PC-9 (cell line): ENCODE results near the gene CHST11. TPM values are rescaled to one million over a fixed set of nuclear protein-coding genes. Genes with fewer than 3 reads are reported as not detected.

ENCODE experiments used
- BruUV-seq: library from RNA; stranded (reverse); fragments of 400-500 nt; replicated peaks from 2 replicates; lab custom pipeline; 2021; lab: Mats Ljungman, UMichigan
- CTCF ChIA-PET: fragments of 300-600 bp; sonication (Branson Sonifier 250); formaldehyde crosslinking; loops from one replicate; lab custom pipeline; 2022; ENCODE audit warnings: antibody characterized with exemption; lab: Charles Lee
- POLR2A ChIA-PET: fragments of 300-600 bp; sonication (Branson Sonifier 250); formaldehyde crosslinking; loops from one replicate; lab custom pipeline; 2022; ENCODE audit warnings: antibody characterized with exemption; ENCODE audit not compliant: unreplicated experiment; lab: Charles Lee
- DNase-seq, 2 experiments: peaks; one replicate each; pipeline versions ENCODE4 v3.0.0 to v3.0.0-alpha.2; 2015 to 2022; ENCODE audit warnings: mixed read lengths in 1 of 2
- H2AFZ ChIP-seq: fragments of 200-600 bp; sonication (generic); 2 replicates; pipeline ENCODE4 v1.8.1; 2017; ENCODE audit warnings: antibody characterized with exemption
- H3F3A ChIP-seq: fragments of 200-600 bp; sonication (generic); 2 replicates; pipeline ENCODE4 v1.8.1; 2017; ENCODE audit warnings: antibody characterized with exemption, mild to moderate bottlenecking, low read depth; ENCODE audit not compliant: insufficient read depth
- H3K27ac ChIP-seq: fragments of 200-600 bp; sonication (generic); 2 replicates; pipeline ENCODE4 v1.6.1; 2016; ENCODE audit warnings: mixed run types
- H3K27me3 ChIP-seq: fragments of 200-600 bp; sonication (generic); 2 replicates; pipeline ENCODE4 v1.6.1; 2016; ENCODE audit warnings: low read depth, mixed run types; ENCODE audit not compliant: insufficient read depth
- H3K36me3 ChIP-seq: fragments of 200-600 bp; sonication (generic); 2 replicates; pipeline ENCODE4 v1.6.1; 2016; ENCODE audit warnings: low read depth, mixed run types
- H3K4me1 ChIP-seq: fragments of 200-600 bp; sonication (generic); replicated peaks from 2 replicates; pipeline ENCODE4 v1.6.1; 2016; ENCODE audit warnings: mixed run types; ENCODE audit not compliant: insufficient read depth
- H3K4me2 ChIP-seq: fragments of 200-600 bp; sonication (generic); 2 replicates; pipeline ENCODE4 v1.6.1; 2017; ENCODE audit warnings: mixed run types
- H3K4me3 ChIP-seq: fragments of 200-600 bp; sonication (generic); 2 replicates; pipeline ENCODE4 v1.6.1; 2016; ENCODE audit warnings: mixed run types
- H3K79me2 ChIP-seq: fragments of 200-600 bp; sonication (generic); 2 replicates; pipeline ENCODE4 v1.6.1; 2017; ENCODE audit warnings: low read depth, mixed run types
- H3K9me2 ChIP-seq: fragments of 200-600 bp; sonication (generic); 2 replicates; pipeline ENCODE4 v1.8.1; 2017; ENCODE audit warnings: mild to moderate bottlenecking; ENCODE audit not compliant: insufficient read depth
- H3K9me3 ChIP-seq: fragments of 200-600 bp; sonication (generic); 2 replicates; pipeline ENCODE4 v1.8.1; 2016; ENCODE audit warnings: low read depth; ENCODE audit not compliant: insufficient read depth
- H4K20me1 ChIP-seq: fragments of 200-600 bp; sonication (generic); 2 replicates; pipeline ENCODE4 v1.8.1; 2017; ENCODE audit not compliant: insufficient read depth
- EZH2 ChIP-seq: fragments of 200-600 bp; sonication (generic); IDR thresholded peaks from 2 replicates; pipeline ENCODE4 v1.8.0; 2017; ENCODE audit warnings: antibody characterized with exemption, low read depth
- intact Hi-C: fragments of 100-400 bp; cut with micrococcal nuclease; formaldehyde crosslinking; loops from one replicate; pipeline ENCODE4 v1.10.0; 2022; ENCODE audit not compliant: unreplicated experiment
- total RNA-seq: library from RNA; stranded (reverse); gene quantifications from 2 replicates; pipeline ENCODE4 v1.2.3, GENCODE V29; 2021
- TF ChIP-seq, protein P1 (sequence below): fragments of 200-600 bp; sonication (generic); conservative IDR thresholded peaks from 2 replicates; pipeline ENCODE4 v1.6.1; 2017; ENCODE audit warnings: mixed run types, antibody characterized with exemption, mild to moderate bottlenecking, moderate library complexity

The CHST11 gene
- total RNA-seq, 1 experiment from 2014 or later = 39.9 TPM

DNA sequence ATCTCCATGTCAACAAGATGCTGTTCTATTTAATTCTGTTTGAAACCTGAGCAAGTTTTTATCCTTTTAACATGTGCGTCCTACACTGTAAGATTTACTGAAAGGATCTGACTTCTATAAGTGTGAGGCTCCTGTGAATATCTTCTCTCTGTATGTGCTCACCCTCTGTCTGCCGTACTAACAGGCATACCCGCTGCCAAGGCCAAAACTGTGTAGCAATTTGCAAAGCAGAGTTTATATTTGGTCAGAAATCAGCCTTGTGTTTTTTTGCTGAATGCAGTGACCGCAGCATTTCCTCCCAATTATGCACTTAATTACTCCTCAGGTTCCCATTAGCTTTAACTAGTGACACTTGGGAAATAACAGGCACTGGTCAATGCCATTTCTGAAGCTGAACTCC is 12.3 kb downstream of the CHST11 start:
- peaks cover 12% of the 10 kb centered on the region; the same call in 1 of the 2 replicates for H3F3A ChIP-seq
- intact Hi-C loops = no loop called here
- TF ChIP-seq EZH2 = no peak
- TF ChIP-seq, protein P1, sequence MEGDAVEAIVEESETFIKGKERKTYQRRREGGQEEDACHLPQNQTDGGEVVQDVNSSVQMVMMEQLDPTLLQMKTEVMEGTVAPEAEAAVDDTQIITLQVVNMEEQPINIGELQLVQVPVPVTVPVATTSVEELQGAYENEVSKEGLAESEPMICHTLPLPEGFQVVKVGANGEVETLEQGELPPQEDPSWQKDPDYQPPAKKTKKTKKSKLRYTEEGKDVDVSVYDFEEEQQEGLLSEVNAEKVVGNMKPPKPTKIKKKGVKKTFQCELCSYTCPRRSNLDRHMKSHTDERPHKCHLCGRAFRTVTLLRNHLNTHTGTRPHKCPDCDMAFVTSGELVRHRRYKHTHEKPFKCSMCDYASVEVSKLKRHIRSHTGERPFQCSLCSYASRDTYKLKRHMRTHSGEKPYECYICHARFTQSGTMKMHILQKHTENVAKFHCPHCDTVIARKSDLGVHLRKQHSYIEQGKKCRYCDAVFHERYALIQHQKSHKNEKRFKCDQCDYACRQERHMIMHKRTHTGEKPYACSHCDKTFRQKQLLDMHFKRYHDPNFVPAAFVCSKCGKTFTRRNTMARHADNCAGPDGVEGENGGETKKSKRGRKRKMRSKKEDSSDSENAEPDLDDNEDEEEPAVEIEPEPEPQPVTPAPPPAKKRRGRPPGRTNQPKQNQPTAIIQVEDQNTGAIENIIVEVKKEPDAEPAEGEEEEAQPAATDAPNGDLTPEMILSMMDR = no peak
- H3K9me2 ChIP-seq = no peaks in the 10 kb centered on the region
- no peak overlapping the region for H3K27ac ChIP-seq
- no peak overlapping the region for H3K4me2 ChIP-seq
- peaks cover 17% of the 10 kb centered on the region; the same call in 1 of the 2 replicates for H3K36me3 ChIP-seq
- H3K4me1 ChIP-seq = peaks cover 18% of the 10 kb centered on the region
- no TSS peak for BruUV-seq
- H3K4me3 ChIP-seq = no peak overlapping the region
- H4K20me1 ChIP-seq = peaks cover 16% of the 10 kb centered on the region
- no peak for DNase-seq
- no peaks in the 10 kb centered on the region for H3K9me3 ChIP-seq
- no peak overlapping the region for H2AFZ ChIP-seq
- H3K27me3 ChIP-seq = no peaks in the 10 kb centered on the region
- peaks cover 99% of the 10 kb centered on the region for H3K79me2 ChIP-seq
- ChIA-PET POLR2A (no interaction called here), CTCF (no interaction called here)

DNA sequence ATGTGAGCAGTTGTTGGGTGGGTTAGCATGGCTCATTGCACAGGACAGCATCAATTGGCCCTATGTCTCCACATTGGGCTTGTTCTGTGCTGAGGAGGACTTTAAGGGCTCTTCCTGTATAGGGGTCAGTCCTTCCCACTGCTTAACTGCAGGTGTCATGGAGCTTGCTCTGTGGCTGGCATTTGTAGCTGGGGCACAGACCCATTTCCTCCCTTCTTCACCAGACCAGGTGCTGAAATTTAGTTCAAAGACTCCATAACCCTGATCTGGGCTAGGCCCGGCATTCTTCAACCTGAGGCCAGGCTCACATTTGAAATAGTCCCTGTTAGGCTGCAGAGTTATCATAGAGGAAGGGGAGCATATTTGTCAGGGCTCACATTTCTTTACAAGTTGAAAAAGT is 12.8 kb downstream of the CHST11 start:
- Histone ChIP-seq H3K4me1 (peaks cover 18% of the 10 kb centered on the region), H3K4me3 (no peak overlapping the region), H3K79me2 (peaks cover 99% of the 10 kb centered on the region), H2AFZ (no peak overlapping the region), H3K9me3 (no peaks in the 10 kb centered on the region), H3K27me3 (no peaks in the 10 kb centered on the region), H3K27ac (no peak overlapping the region), H3K9me2 (no peaks in the 10 kb centered on the region), H3K36me3 (peaks cover 17% of the 10 kb centered on the region; the same call in 1 of the 2 replicates), H3F3A (peaks cover 12% of the 10 kb centered on the region; the same call in 1 of the 2 replicates), H4K20me1 (peaks cover 16% of the 10 kb centered on the region), H3K4me2 (no peak overlapping the region)
- no peak for DNase-seq
- no peak for TF ChIP-seq EZH2
- TF ChIP-seq, protein P1 = no peak
- no TSS peak for BruUV-seq
- intact Hi-C loops = no loop called here
- CTCF ChIA-PET = no interaction called here
- POLR2A ChIA-PET = no interaction called here

DNA sequence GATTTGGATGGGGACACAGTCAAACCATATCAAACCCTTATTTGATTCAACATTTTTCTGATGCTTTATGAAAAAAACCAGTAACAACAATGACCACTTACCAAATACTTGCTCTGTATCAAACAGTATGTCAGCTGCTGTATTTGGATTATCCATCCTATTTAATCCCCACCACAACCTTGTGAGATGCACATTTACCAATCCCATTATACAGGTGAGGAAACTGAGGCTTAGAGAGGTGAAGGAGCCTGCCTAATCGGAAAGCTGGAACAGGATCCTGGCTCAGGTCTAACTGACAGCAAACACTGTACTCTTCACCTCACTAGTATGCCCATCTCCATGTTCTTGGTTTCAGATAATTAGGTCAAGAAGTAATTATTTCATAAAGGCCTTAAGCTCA is 13.8 kb downstream of the CHST11 start:
- BruUV-seq = no TSS peak
- TF ChIP-seq, protein P1 = no peak
- TF ChIP-seq EZH2 = no peak
- H4K20me1 ChIP-seq = peaks cover 11% of the 10 kb centered on the region

More for the DNA sequence above, 13.8 kb downstream of the CHST11 start:
- Histone ChIP-seq H2AFZ (no peak overlapping the region), H3K9me2 (no peaks in the 10 kb centered on the region), H3K4me3 (no peak overlapping the region), H3K36me3 (0 out of 2 replicates have a peak, but pooled peaks cover 8% of the 10 kb centered on the region), H3K4me2 (no peak overlapping the region), H3K27ac (no peak overlapping the region), H3F3A (peaks cover 16% of the 10 kb centered on the region; the same call in 1 of the 2 replicates), H3K9me3 (no peaks in the 10 kb centered on the region), H3K79me2 (peaks cover 98% of the 10 kb centered on the region), H3K4me1 (peaks cover 18% of the 10 kb centered on the region), H3K27me3 (no peaks in the 10 kb centered on the region)
- DNase-seq = no peak
- intact Hi-C loops = no loop called here
- ChIA-PET POLR2A (interaction anchor here (0.7 kb wide), 1 partner anchor 12 kb away, joined by 9 read pairs; no protein-coding TSS in a partner anchor), CTCF (no interaction called here)
